ENCODE results near the gene OR6J1. TPM values are rescaled to one million over a fixed set of nuclear protein-coding genes. Genes with fewer than 3 reads are reported as not detected.
A peak's percentile ranks its signal among the peaks of the same experiment; 100 is the strongest.

Gene OR6J1
- total and polyA plus RNA-seq, 2 donors (not counting 1 experiment from before 2014, with no cell fraction given), result not detected

DNA sequence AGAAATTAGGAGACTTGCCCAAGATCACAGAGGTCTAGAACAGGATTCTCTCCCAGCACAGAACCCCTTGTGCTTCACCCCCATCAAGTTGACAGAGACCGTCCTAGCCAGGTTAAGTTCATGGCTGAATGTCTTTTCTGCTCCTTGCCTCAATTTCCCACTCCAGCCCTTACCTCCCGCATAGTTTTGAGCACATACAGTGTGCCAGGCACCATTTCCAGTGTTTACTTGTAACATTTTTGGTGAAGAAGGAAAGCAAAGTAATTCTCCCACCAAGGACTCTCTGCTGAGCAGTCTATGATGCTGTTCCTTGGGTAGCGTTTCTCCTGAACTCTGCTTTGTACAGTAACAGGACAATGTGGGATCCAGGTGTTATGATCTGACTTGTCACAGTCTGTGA lies 44.8 kb downstream of the OR6J1 start:
- no peak for TF ChIP-seq EZH2 (IDR thresholded peaks at IDR 0.05; ENCODE audit: low read length, missing control alignments)
- TF ChIP-seq, protein P1, sequence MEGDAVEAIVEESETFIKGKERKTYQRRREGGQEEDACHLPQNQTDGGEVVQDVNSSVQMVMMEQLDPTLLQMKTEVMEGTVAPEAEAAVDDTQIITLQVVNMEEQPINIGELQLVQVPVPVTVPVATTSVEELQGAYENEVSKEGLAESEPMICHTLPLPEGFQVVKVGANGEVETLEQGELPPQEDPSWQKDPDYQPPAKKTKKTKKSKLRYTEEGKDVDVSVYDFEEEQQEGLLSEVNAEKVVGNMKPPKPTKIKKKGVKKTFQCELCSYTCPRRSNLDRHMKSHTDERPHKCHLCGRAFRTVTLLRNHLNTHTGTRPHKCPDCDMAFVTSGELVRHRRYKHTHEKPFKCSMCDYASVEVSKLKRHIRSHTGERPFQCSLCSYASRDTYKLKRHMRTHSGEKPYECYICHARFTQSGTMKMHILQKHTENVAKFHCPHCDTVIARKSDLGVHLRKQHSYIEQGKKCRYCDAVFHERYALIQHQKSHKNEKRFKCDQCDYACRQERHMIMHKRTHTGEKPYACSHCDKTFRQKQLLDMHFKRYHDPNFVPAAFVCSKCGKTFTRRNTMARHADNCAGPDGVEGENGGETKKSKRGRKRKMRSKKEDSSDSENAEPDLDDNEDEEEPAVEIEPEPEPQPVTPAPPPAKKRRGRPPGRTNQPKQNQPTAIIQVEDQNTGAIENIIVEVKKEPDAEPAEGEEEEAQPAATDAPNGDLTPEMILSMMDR (conservative IDR thresholded peaks at IDR 0.05 in 1 of 2, IDR thresholded peaks at IDR 0.05 in 1 of 2; ENCODE audit: low read depth in 1 of 2, low read length in 2 of 2), result no peak
- Histone ChIP-seq H3K4me2 (ENCODE audit: extremely low read depth, insufficient read depth, low read length) (peak overlapping the region; percentile 95), H2AFZ (ENCODE audit: low read length) (no peak overlapping the region), H4K20me1 (ENCODE audit: control insufficient read depth, extremely low read depth, insufficient read depth, low read length) (no peaks in the 10 kb centered on the region), H3K9ac (ENCODE audit: insufficient read depth, low read length) (peak overlapping the region; percentile 18), H3K4me1 (ENCODE audit: control insufficient read depth, extremely low read depth, insufficient read depth, low read length) (peaks cover 29% of the 10 kb centered on the region), H3K36me3 (ENCODE audit: control insufficient read depth, insufficient read depth, low read length) (peaks cover 15% of the 10 kb centered on the region), H3K27ac (ENCODE audit: insufficient read depth, low read length) (peak overlapping the region; percentile 95), H3K79me2 (ENCODE audit: control insufficient read depth, insufficient read depth, low read length) (peaks cover 8% of the 10 kb centered on the region), H3K9me3 (ENCODE audit: control insufficient read depth, insufficient read depth, low read depth, low read length) (no peaks in the 10 kb centered on the region), H3K4me3 (replicated peaks in 1 of 4; ENCODE audit: control extremely low read depth in 1 of 4, insufficient read depth in 1 of 4, low read depth in 3 of 4, low read length in 4 of 4) (peak overlapping the region; percentile 86 to 97 (median 93)), H3K27me3 (ENCODE audit: control insufficient read depth, insufficient read depth, low read length) (no peaks in the 10 kb centered on the region)
- DNase-seq (ENCODE audit: low read depth in 2 of 2), result no peak

GRCh38 chr14:22598896-22599244 lies 45.3 kb downstream of the OR6J1 start:
- Histone ChIP-seq H4K20me1 (ENCODE audit: control insufficient read depth, extremely low read depth, insufficient read depth, low read length) (no peaks in the 10 kb centered on the region), H3K4me1 (ENCODE audit: control insufficient read depth, extremely low read depth, insufficient read depth, low read length) (peaks cover 29% of the 10 kb centered on the region), H3K79me2 (ENCODE audit: control insufficient read depth, insufficient read depth, low read length) (peaks cover 8% of the 10 kb centered on the region), H3K27ac (ENCODE audit: insufficient read depth, low read length) (peak overlapping the region; percentile 95), H3K9me3 (ENCODE audit: control insufficient read depth, insufficient read depth, low read depth, low read length) (no peaks in the 10 kb centered on the region), H3K4me2 (ENCODE audit: extremely low read depth, insufficient read depth, low read length) (peak overlapping the region; percentile 95), H3K36me3 (ENCODE audit: control insufficient read depth, insufficient read depth, low read length) (peaks cover 14% of the 10 kb centered on the region), H3K27me3 (ENCODE audit: control insufficient read depth, insufficient read depth, low read length) (no peaks in the 10 kb centered on the region), H3K9ac (ENCODE audit: insufficient read depth, low read length) (peak overlapping the region; percentile 89), H3K4me3 (replicated peaks in 1 of 4; ENCODE audit: control extremely low read depth in 1 of 4, insufficient read depth in 1 of 4, low read depth in 3 of 4, low read length in 4 of 4) (peak overlapping the region; percentile 86 to 97 (median 93)), H2AFZ (ENCODE audit: low read length) (peak overlapping the region; percentile 88)
- peak; percentile 69 to 71 for DNase-seq (ENCODE audit: low read depth in 2 of 2)
- TF ChIP-seq, protein P1 (conservative IDR thresholded peaks at IDR 0.05 in 1 of 2, IDR thresholded peaks at IDR 0.05 in 1 of 2; ENCODE audit: low read depth in 1 of 2, low read length in 2 of 2), result peak; percentile 26 to 43
- TF ChIP-seq EZH2 (IDR thresholded peaks at IDR 0.05; ENCODE audit: low read length, missing control alignments), result no peak

GRCh38 chr14:22598099-22598895 lies 45.9 kb downstream of the OR6J1 start, which contains the start of gene ABHD4:
Gene ABHD4, plus strand, starts transcription at chr14:22598300. Its CDS starts 7 bp downstream, at chr14:22598307.
- Histone ChIP-seq H3K4me2 (ENCODE audit: extremely low read depth, insufficient read depth, low read length) (peak within 1 kb of the TSS; percentile 95), H4K20me1 (ENCODE audit: control insufficient read depth, extremely low read depth, insufficient read depth, low read length) (no peaks in the 10 kb centered on the region), H3K27me3 (ENCODE audit: control insufficient read depth, insufficient read depth, low read length) (no peaks in the 10 kb centered on the region), H3K27ac (ENCODE audit: insufficient read depth, low read length) (peak within 1 kb of the TSS; percentile 95), H3K4me3 (replicated peaks in 1 of 4; ENCODE audit: control extremely low read depth in 1 of 4, insufficient read depth in 1 of 4, low read depth in 3 of 4, low read length in 4 of 4) (peak within 1 kb of the TSS; percentile 86 to 97 (median 93)), H2AFZ (ENCODE audit: low read length) (peak within 1 kb of the TSS; percentile 88), H3K9me3 (ENCODE audit: control insufficient read depth, insufficient read depth, low read depth, low read length) (no peaks in the 10 kb centered on the region), H3K4me1 (ENCODE audit: control insufficient read depth, extremely low read depth, insufficient read depth, low read length) (peaks cover 27% of the 10 kb centered on the region), H3K79me2 (ENCODE audit: control insufficient read depth, insufficient read depth, low read length) (peaks cover 8% of the 10 kb centered on the region), H3K9ac (ENCODE audit: insufficient read depth, low read length) (peak within 1 kb of the TSS; percentile 89), H3K36me3 (ENCODE audit: control insufficient read depth, insufficient read depth, low read length) (peaks cover 11% of the 10 kb centered on the region)
- no peak for TF ChIP-seq EZH2 (IDR thresholded peaks at IDR 0.05; ENCODE audit: low read length, missing control alignments)
- TF ChIP-seq, protein P1 (conservative IDR thresholded peaks at IDR 0.05 in 1 of 2, IDR thresholded peaks at IDR 0.05 in 1 of 2; ENCODE audit: low read depth in 1 of 2, low read length in 2 of 2), result no peak
- DNase-seq (ENCODE audit: low read depth in 2 of 2), result peak; percentile 58 to 68
